Measurements from ENCODE around the gene GRID2. TPM values are rescaled to one million over a fixed set of nuclear protein-coding genes. Genes with fewer than 3 reads are reported as not detected.

The GRID2 gene
- total RNA-seq, 1 donor from 2014 or later = not detected

GRCh38 chr4:93451954-93452353 lies 1148.2 kb downstream of the GRID2 start:
- no peaks in the 10 kb centered on the region for H3K4me1 ChIP-seq
- H3K4me3 ChIP-seq = no peak overlapping the region
- no peaks in the 10 kb centered on the region for H3K27me3 ChIP-seq (ENCODE audit: low read depth)
- H3K36me3 ChIP-seq = no peaks in the 10 kb centered on the region
- H3K27ac ChIP-seq (replicated peaks) = no peak overlapping the region
- no peak for DNase-seq
- intact Hi-C loops (cut with micrococcal nuclease) = no loop called here
- TF ChIP-seq CTCF (IDR thresholded peaks at IDR 0.05; ENCODE audit: borderline replicate concordance) = no peak
- peaks cover 3% of the 10 kb centered on the region for H3K9me3 ChIP-seq (replicated peaks)

- H3K9me3 ChIP-seq (replicated peaks) = peaks cover 3% of the 10 kb centered on the region
- no peak overlapping the region for H3K27ac ChIP-seq (replicated peaks)
- no peaks in the 10 kb centered on the region for H3K27me3 ChIP-seq (ENCODE audit: low read depth)
- H3K4me3 ChIP-seq = no peak overlapping the region
- intact Hi-C loops (cut with micrococcal nuclease) = no loop called here
- no peaks in the 10 kb centered on the region for H3K36me3 ChIP-seq
- no peaks in the 10 kb centered on the region for H3K4me1 ChIP-seq
- no peak for DNase-seq
- no peak for TF ChIP-seq CTCF (IDR thresholded peaks at IDR 0.05; ENCODE audit: borderline replicate concordance)
Observed at GRCh38 chr4:93461541-93461940, 1157.8 kb downstream of the GRID2 start.

- Histone ChIP-seq H3K9me3 (replicated peaks) (peaks cover 7% of the 10 kb centered on the region), H3K4me3 (no peak overlapping the region), H3K36me3 (no peaks in the 10 kb centered on the region), H3K27me3 (ENCODE audit: low read depth) (no peaks in the 10 kb centered on the region), H3K4me1 (no peaks in the 10 kb centered on the region), H3K27ac (replicated peaks) (no peak overlapping the region)
- no peak for TF ChIP-seq CTCF (IDR thresholded peaks at IDR 0.05; ENCODE audit: borderline replicate concordance)
- no peak for DNase-seq
- intact Hi-C loops (cut with micrococcal nuclease) = no loop called here
Observed at GRCh38 chr4:93466446-93466845, 1162.7 kb downstream of the GRID2 start.

GRCh38 chr4:93467484-93468155 lies 1163.9 kb downstream of the GRID2 start:
- H3K27ac ChIP-seq (replicated peaks) = no peak overlapping the region
- intact Hi-C loops (cut with micrococcal nuclease) = no loop called here
- no peaks in the 10 kb centered on the region for H3K36me3 ChIP-seq
- no peak for DNase-seq
- no peak overlapping the region for H3K4me3 ChIP-seq
- peaks cover 7% of the 10 kb centered on the region for H3K9me3 ChIP-seq (replicated peaks)
- no peaks in the 10 kb centered on the region for H3K4me1 ChIP-seq
- TF ChIP-seq CTCF (IDR thresholded peaks at IDR 0.05; ENCODE audit: borderline replicate concordance) = no peak
- no peaks in the 10 kb centered on the region for H3K27me3 ChIP-seq (ENCODE audit: low read depth)

GRCh38 chr4:93469560-93469959 lies 1165.8 kb downstream of the GRID2 start:
- Histone ChIP-seq H3K36me3 (no peaks in the 10 kb centered on the region), H3K9me3 (replicated peaks) (peaks cover 9% of the 10 kb centered on the region), H3K27me3 (ENCODE audit: low read depth) (no peaks in the 10 kb centered on the region), H3K4me3 (no peak overlapping the region), H3K4me1 (no peaks in the 10 kb centered on the region), H3K27ac (replicated peaks) (no peak overlapping the region)
- no peak for TF ChIP-seq CTCF (IDR thresholded peaks at IDR 0.05; ENCODE audit: borderline replicate concordance)
- intact Hi-C loops (cut with micrococcal nuclease) = no loop called here
- DNase-seq = no peak

All from left ventricle myocardium inferior (tissue), 1 donor.